ENCODE results near the gene DDX55. TPM values are rescaled to one million over a fixed set of nuclear protein-coding genes. Genes with fewer than 3 reads are reported as not detected.

The DDX55 gene
- total and polyA plus RNA-seq, 8 donors, result 6.6 to 21.8 (median 11.5) TPM

Other genes starting within 250 kb of the DDX55 start
- 10 to 100 TPM in 3 of 6 donors, 1 to 10 TPM in 3; 7.9 to 16.3 (median 10.5) TPM for gene SBNO1, start 237.3 kb upstream of the DDX55 start, total RNA-seq
- 1 to 10 TPM; 2.6 to 4.2 TPM for gene SBNO1, start 237.3 kb upstream of the DDX55 start, polyA plus RNA-seq
- 10 to 100 TPM; 13.7 to 27.9 (median 18.8) TPM for gene KMT5A, start 218.0 kb upstream of the DDX55 start, total RNA-seq
- gene KMT5A, start 218.0 kb upstream of the DDX55 start, polyA plus RNA-seq, result 10 to 100 TPM; 34.8 to 41.9 TPM
- gene RILPL2, start 165.4 kb upstream of the DDX55 start, total RNA-seq, result 1 to 10 TPM in 4 of 6 donors, under 1 TPM in 2; 0.83 to 1.9 (median 1.1) TPM
- gene RILPL2, start 165.4 kb upstream of the DDX55 start, polyA plus RNA-seq, result 1 to 10 TPM; 1.7 to 2.1 TPM
- 10 to 100 TPM in 1 of 6 donors, 1 to 10 TPM in 5; 6.2 to 13.9 (median 8.3) TPM for gene SNRNP35, start 144.0 kb upstream of the DDX55 start, total RNA-seq
- gene SNRNP35, start 144.0 kb upstream of the DDX55 start, polyA plus RNA-seq, result 10 to 100 TPM; 53.0 to 59.4 TPM
- 1 to 10 TPM; 3.0 to 5.8 (median 3.7) TPM for gene RILPL1, start 68.4 kb upstream of the DDX55 start, total RNA-seq
- gene RILPL1, start 68.4 kb upstream of the DDX55 start, polyA plus RNA-seq, result 1 to 10 TPM; 8.2 to 8.8 TPM
- 100 to 1,000 TPM; 148 to 245 (median 228) TPM for gene TMED2, start 17.5 kb upstream of the DDX55 start, total RNA-seq
- gene TMED2, start 17.5 kb upstream of the DDX55 start, polyA plus RNA-seq, result 10 to 100 TPM; 36.2 to 89.1 TPM
- 10 to 100 TPM; 15.6 to 26.7 (median 22.8) TPM for gene EIF2B1, start 31.6 kb downstream of the DDX55 start, total RNA-seq
- gene EIF2B1, start 31.6 kb downstream of the DDX55 start, polyA plus RNA-seq, result 10 to 100 TPM; 17.5 to 28.6 TPM
- gene GTF2H3, start 31.7 kb downstream of the DDX55 start, total RNA-seq, result 10 to 100 TPM in 2 of 6 donors, 1 to 10 TPM in 4; 5.3 to 12.4 (median 9.1) TPM
- gene GTF2H3, start 31.7 kb downstream of the DDX55 start, polyA plus RNA-seq, result 1 to 10 TPM; 2.9 to 4.7 TPM
- 1 to 10 TPM; 4.2 to 9.9 (median 6.5) TPM for gene TCTN2, start 69.0 kb downstream of the DDX55 start, total RNA-seq
- 1 to 10 TPM; 4.2 to 8.7 TPM for gene TCTN2, start 69.0 kb downstream of the DDX55 start, polyA plus RNA-seq
- gene ATP6V0A2, start 110.3 kb downstream of the DDX55 start, total RNA-seq, result 10 to 100 TPM in 5 of 6 donors, 1 to 10 TPM in 1; 9.6 to 15.5 (median 13.4) TPM
- gene ATP6V0A2, start 110.3 kb downstream of the DDX55 start, polyA plus RNA-seq, result 1 to 10 TPM; 4.3 to 5.8 TPM
- gene DNAH10, start 160.2 kb downstream of the DDX55 start, total RNA-seq, result under 1 TPM in 5 of 6 donors, not detected in 1; 0.08 to 0.59 (median 0.14) TPM
- gene DNAH10, start 160.2 kb downstream of the DDX55 start, polyA plus RNA-seq, result under 1 TPM; 0.02 to 0.04 TPM

Measured in pancreas (tissue), 8 donors.